Hematopoietic multipotent progenitor cell treated with erythropoietin and hydrocortisone succinate and interleukin-3 and kit ligand, for 8 days (in vitro differentiated cells): ENCODE data around the gene FBXW4.

Source experiments
- DNase-seq: peaks from one replicate; pipeline ENCODE4 v3.0.0-alpha.2; 2015

The FBXW4 gene

GRCh38 chr10:101578803-101579515, 116.0 kb downstream of the FBXW4 start:
- no peak for DNase-seq

- DNase-seq: no peak
Measured at GRCh38 chr10:101578192-101578591, 116.8 kb downstream of the FBXW4 start.

- no peak for DNase-seq
Measured at GRCh38 chr10:101577121-101577871, 117.7 kb downstream of the FBXW4 start.

GRCh38 chr10:101576211-101576863, 118.6 kb downstream of the FBXW4 start:
- peak; percentile 79 for DNase-seq

- peak; percentile 98 for DNase-seq
Measured at GRCh38 chr10:101575580-101576210, 119.3 kb downstream of the FBXW4 start.

DNA sequence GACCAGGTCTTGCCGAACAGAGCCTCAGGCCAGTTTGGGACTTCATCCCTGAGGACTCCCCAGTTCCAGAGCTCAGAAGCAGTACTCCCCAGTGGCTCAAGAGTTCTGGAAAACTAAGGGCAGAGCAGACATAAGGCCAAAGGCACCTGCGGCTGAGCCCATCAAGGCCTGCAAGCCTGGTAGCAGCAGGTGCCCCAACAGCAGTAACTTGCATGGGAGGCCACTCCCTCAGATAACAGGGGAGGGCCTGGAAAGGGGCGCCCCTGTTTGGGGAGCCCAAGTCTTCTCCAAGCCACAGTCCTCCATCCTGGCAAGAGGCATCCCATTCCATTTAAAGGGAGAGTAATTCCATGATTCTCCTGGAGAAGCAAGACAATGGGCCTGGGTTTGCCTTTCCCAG, 119.9 kb downstream of the FBXW4 start:
- DNase-seq: peak; percentile 23

GRCh38 chr10:101573885-101574753, 120.9 kb downstream of the FBXW4 start:
- no peak for DNase-seq

GRCh38 chr10:101572785-101573184, 122.2 kb downstream of the FBXW4 start:
- DNase-seq: no peak

DNA sequence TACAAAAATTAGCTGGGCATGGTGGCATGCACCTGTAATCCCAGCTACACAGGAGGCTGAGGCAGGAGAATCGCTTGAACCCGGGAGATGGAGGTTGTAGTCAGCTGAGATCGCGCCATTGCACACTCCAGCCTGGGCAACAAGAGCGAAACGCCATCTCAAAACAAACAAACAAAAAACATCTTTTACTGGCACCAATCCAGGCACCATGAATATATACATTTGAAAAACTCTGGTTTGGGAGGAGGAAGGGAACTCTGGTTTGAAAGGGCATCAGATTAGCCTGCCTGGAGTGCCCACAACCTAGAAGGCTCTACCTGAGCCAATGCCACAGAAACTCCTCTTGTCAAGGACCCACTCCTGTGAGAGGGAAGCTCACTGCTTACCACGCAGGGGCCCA, 122.8 kb downstream of the FBXW4 start:
- DNase-seq: peak; percentile 21

DNA sequence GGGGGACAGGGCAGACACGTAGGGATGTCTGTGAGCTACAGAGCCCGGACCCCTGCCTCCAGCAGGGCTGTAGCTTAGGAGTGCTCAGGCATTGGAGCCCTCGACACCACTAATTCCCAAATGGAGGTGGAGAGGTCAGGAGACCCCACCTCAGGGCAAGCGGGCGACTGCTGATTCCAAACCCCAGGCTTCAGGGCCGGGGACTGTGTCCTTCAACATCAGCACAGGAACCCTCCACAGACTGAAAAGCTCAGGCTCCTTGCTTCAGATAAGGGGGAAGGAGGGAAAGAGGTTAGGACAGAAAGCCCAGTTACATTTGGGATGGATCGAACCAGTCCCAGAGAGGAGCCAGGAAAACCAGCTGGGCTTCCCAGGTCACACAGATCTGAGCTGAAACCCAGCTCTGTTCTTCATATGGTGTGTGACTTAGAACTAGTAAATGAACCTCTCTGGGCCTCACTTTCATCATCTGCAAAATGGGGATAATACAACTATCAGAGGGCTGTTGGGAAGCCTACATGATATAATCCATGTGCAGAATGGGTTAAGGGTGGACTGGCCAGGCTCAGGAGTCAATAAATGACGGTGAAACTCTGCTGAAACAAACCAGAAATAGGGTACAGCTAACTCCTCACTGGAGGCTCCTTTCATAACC, 123.6 kb downstream of the FBXW4 start:
- DNase-seq: no peak

- DNase-seq: peak; percentile 56
Measured at GRCh38 chr10:101570428-101571270, 124.3 kb downstream of the FBXW4 start.

- DNase-seq: peak; percentile 77
Measured at GRCh38 chr10:101569622-101570427, 125.1 kb downstream of the FBXW4 start.

- DNase-seq: no peak
Measured at GRCh38 chr10:101569323-101569621, 125.7 kb downstream of the FBXW4 start.

GRCh38 chr10:101568054-101568745, 126.8 kb downstream of the FBXW4 start:
- DNase-seq: no peak

DNA sequence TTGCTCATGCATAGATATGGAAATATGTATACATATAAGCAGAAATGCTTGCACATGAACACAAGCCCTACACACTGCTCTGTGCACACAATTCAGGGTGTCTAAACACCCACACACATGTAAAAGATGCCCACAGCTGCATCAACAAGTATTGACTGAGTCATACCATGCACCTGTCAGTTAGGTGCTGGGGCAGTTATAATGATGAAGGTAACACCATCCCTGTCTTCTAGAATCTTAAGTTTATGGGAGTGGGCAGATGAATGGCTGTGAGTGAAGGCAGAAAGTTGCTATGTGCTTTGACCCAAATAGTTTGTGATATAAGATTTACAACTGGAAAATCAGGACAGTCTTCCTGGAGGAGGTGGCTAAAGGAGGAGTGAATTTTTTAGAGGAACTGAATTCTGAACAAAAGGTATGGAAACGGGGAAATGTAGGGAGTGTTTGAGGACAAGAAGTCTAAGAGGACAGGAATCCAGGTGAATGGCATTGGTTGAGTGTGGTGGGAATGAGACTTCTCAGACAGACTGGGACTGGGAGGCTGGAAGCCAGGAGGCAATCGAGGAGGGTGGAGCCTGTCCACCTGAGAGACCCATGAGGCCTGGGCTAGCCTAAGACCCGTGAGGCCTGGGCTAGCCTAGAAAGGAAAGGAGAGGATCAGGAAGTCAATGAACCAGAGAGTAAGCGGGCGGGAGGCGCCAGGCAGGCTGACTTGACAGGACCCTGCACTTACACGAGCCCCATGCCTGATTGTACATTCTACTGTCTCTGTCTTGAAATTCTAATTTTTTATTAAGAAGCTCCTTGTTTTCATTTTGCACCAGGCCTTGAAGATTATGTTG, 127.6 kb downstream of the FBXW4 start:
- no peak for DNase-seq

GRCh38 chr10:101566333-101567164, 128.4 kb downstream of the FBXW4 start:
- peak; percentile 70 for DNase-seq

DNA sequence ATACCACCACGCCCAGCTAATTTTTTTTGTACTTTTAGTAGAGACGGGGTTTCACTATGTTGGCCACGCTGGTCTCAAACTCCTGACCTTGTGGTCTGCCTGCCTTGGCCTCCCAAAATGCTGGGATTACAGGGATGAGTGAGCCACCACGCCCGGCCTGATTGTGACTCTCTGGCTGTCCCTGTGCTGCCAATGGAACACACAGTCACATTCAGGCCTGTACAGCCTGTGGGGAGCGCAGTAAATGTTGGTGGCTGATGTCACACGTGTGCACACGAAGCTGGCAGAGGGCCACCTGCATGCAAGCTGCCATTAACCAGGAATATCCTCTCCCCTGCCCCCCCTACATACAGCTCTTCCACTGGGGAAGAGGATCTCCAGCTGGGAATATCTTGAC, 129.0 kb downstream of the FBXW4 start:
- no peak for DNase-seq
